ENCODE data around the gene SHC3.

GRCh38 chr9:89079391-89079790 is 99.2 kb downstream of the SHC3 start:
- no peak for TF ChIP-seq SREBF1 (IDR thresholded peaks at IDR 0.05; ENCODE audit: borderline replicate concordance, low read depth, low read length)
- no peak for TF ChIP-seq ZZZ3 (IDR thresholded peaks at IDR 0.05)
- TF ChIP-seq EZH2 (IDR thresholded peaks at IDR 0.05; ENCODE audit: borderline replicate concordance, low read depth, low read length) = no peak
- no peak for TF ChIP-seq CREB1 (IDR thresholded peaks at IDR 0.05)
- TF ChIP-seq CREB1 (CRISPR knock-in tag; IDR thresholded peaks at IDR 0.05) = no peak
- no peak for TF ChIP-seq RNF219 (CRISPR knock-in tag; IDR thresholded peaks at IDR 0.05)
- no peak for TF ChIP-seq MCM2 (IDR thresholded peaks at IDR 0.05; ENCODE audit: low read depth)
- no peak for TF ChIP-seq BDP1 (IDR thresholded peaks at IDR 0.05; ENCODE audit: insufficient read depth, insufficient read length)
- no peak for TF ChIP-seq GATAD2A (IDR thresholded peaks at IDR 0.05)
- TF ChIP-seq MLX (CRISPR knock-in tag; conservative IDR thresholded peaks at IDR 0.05) = no peak
- TF ChIP-seq ATF7 (IDR thresholded peaks at IDR 0.05) = no peak
